Measurements from ENCODE around the gene FGF7.
"Not testable (repeated sequence)": the region's sequence is repeated elsewhere in the genome, so short reads cannot be mapped to it uniquely, and the experiment has no call there.

The FGF7 gene

DNA sequence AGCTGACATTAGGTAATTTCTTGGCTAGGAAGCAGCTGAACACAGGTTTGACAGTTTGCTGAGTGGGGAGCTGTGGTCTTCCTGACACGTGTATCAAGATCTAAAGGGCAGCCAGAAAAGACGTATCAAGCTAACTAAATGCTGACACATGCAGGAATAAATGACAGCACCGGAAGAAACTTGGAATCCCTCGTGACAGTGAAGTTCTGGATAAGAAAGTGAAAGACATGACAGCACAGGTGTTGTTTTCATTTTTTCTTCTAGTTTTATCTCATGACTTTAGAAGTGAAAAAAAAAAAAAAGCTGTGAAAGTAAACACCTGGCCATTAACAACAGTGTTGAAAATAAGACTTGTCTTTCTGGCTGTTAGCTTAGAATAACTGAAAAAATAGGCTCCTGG lies 48.7 kb downstream of the FGF7 start:
- H3K27ac ChIP-seq, result no peak overlapping the region
- TF ChIP-seq ZFX (IDR thresholded peaks at IDR 0.05; ENCODE audit: borderline replicate concordance), result no peak
- TF ChIP-seq, protein P1, sequence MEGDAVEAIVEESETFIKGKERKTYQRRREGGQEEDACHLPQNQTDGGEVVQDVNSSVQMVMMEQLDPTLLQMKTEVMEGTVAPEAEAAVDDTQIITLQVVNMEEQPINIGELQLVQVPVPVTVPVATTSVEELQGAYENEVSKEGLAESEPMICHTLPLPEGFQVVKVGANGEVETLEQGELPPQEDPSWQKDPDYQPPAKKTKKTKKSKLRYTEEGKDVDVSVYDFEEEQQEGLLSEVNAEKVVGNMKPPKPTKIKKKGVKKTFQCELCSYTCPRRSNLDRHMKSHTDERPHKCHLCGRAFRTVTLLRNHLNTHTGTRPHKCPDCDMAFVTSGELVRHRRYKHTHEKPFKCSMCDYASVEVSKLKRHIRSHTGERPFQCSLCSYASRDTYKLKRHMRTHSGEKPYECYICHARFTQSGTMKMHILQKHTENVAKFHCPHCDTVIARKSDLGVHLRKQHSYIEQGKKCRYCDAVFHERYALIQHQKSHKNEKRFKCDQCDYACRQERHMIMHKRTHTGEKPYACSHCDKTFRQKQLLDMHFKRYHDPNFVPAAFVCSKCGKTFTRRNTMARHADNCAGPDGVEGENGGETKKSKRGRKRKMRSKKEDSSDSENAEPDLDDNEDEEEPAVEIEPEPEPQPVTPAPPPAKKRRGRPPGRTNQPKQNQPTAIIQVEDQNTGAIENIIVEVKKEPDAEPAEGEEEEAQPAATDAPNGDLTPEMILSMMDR (IDR thresholded peaks at IDR 0.05), result no peak

DNA sequence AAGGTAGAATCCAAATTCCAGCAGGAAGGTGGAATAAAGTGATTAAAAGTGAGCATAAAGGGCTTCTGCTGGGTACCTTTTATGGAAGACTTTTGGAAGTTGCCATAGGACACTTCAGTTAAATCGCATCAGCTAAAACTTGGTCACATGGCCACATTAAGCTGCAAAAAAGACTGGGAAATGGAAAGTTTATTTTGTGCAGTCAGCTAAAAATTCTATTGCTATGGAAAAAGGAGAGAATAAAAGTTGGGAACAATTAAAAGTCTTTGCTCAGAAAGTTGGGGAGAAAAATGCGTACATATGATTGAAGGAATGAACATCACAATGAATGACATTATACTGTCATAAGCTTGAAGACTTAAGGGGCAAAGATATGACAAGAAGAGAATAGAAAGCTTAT lies 49.3 kb downstream of the FGF7 start:
- no peak overlapping the region for H3K27ac ChIP-seq

DNA sequence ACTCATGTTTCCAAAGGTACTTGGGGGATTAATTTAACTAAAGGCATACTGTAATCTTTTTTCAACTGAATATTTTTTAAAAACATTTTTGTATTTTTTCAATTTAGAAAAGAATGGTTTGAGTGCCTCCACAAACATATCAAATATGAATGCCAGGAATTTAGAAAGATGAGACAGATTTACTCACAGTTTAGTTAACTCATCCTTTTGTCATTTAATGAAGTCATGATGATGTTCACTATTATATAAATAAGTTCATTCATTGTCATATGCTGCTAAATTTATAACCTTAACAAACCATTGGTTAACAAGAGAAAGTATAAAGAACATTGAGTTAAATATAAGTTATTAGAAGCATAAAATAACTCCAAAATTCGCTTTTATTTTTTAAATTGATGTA lies 50.0 kb downstream of the FGF7 start:
- no peak overlapping the region for H3K27ac ChIP-seq
- TF ChIP-seq, protein P1 (IDR thresholded peaks at IDR 0.05), result no peak
- no peak for TF ChIP-seq ZFX (IDR thresholded peaks at IDR 0.05; ENCODE audit: borderline replicate concordance)

More for the DNA sequence above, 49.3 kb downstream of the FGF7 start:
- no peak for TF ChIP-seq ZFX (IDR thresholded peaks at IDR 0.05; ENCODE audit: borderline replicate concordance)
- TF ChIP-seq, protein P1 (IDR thresholded peaks at IDR 0.05), result no peak

DNA sequence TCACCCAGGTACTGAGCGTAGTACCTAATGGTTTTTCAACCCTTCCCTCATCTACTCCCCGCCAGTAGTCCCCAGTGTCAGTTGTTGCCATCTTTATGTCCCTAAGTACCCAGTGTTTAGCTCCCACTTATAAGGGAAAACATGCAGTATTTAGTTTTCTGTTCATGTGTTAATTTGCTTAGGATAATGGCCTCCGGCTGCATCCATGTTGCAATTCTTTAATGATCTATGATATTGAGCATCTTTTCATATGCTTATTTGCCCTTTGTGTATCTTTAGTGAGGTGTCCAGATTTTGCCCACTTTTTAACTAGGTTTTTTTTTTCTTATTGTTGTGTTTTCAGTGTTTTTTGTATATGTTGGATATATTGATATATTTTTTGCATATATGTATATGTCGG lies 55.0 kb downstream of the FGF7 start:
- H3K27ac ChIP-seq, result not testable (repeated sequence)

DNA sequence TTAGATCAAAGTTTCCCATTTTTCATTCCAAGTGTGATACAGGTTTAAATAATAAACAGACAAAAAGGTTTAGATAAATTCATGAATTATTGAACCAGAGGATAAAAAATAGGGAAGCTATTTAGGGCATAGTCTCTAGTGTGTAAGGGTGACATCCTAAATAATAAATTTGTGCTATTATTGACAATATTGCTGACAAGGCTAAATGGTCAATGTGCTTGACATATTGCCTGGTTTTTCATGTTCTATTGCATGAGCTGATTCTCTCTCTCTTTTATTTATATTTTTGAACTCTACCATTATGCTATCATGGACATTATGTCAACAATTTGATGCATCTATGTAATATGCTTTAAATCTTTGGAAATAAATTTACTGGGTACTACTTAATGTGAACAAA lies 55.9 kb downstream of the FGF7 start:
- not testable (repeated sequence) for H3K27ac ChIP-seq

DNA sequence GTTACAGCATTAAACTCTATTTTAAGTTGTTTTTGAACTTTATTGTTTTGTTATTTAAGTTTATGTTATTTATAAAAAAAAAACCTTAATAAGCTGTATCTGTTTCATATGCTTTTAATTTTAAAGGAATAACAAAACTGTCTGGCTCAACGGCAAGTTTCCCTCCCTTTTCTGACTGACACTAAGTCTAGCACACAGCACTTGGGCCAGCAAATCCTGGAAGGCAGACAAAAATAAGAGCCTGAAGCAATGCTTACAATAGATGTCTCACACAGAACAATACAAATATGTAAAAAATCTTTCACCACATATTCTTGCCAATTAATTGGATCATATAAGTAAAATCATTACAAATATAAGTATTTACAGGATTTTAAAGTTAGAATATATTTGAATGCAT lies 62.4 kb downstream of the FGF7 start:
- not testable (repeated sequence) for H3K27ac ChIP-seq

DNA sequence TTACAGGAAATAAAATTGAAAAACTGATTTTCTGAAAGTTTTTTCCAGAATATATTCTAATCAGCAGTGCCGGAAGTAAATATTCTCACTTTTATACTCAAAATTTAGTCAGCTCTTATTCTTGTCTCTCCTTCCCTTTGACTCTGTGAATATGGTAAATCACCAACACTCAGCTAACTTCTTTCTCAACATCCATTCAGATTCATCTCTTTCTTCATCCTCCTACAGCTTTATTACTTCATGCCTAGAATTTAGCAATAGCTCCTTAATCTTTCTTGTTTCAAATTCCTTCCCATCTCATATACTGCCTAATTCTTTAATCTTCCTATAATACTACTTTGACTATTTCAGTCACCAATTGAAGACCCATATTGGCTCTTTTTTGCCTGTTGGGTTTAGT lies 67.9 kb downstream of the FGF7 start:
- TF ChIP-seq, protein P1 (IDR thresholded peaks at IDR 0.05), result no peak
- TF ChIP-seq ZFX (IDR thresholded peaks at IDR 0.05; ENCODE audit: borderline replicate concordance), result no peak
- H3K27ac ChIP-seq, result no peak overlapping the region

DNA sequence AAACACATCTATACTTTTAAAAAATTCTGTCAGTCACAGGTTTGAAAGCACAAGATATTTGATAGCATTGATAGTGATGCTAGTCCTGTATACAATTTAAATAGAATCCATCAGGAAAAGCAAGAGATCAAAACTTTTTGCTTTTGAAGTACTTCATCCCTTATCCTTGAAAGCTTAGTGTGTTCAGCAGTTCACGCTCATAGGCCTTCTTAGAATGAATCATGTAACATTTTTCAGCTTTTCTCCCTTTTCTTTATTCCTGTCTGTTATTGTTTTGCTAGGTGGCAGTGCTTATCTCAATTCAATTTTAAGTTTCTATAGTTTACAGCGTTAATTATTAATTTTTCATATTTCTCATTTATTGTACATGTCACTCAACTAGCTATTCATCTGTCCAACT lies 69.1 kb downstream of the FGF7 start:
- H3K27ac ChIP-seq, result no peak overlapping the region
- TF ChIP-seq, protein P1 (IDR thresholded peaks at IDR 0.05), result no peak
- TF ChIP-seq ZFX (IDR thresholded peaks at IDR 0.05; ENCODE audit: borderline replicate concordance), result no peak

DNA sequence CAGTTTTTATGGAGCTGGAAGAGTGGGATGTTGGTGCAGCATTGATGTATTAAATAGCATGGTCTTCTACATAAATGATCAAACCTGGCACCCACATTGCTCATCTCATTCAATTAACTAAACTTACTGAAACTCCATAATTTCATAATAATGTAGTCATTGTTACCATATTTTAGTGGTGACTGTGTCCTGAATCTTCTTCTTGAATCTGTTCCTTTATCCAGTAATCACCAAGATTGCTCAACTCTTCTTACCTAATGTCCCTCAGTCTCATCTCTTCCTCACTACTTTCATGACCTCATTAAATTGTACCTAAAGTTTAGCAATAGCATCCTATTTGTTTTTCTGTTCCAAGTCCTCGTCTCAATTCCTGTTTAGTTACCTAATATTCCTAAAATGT lies 69.8 kb downstream of the FGF7 start:
- TF ChIP-seq, protein P1 (IDR thresholded peaks at IDR 0.05), result no peak
- TF ChIP-seq ZFX (IDR thresholded peaks at IDR 0.05; ENCODE audit: borderline replicate concordance), result no peak
- no peak overlapping the region for H3K27ac ChIP-seq

Data from 22Rv1 (cell line).